Astrocyte of the cerebellum (primary cell): Measurements from ENCODE around the gene SPATA33.

ENCODE experiments used
- DNase-seq: peaks from one replicate; pipeline ENCODE4 v3.0.0-alpha.2; 2011; ENCODE audit warnings: low read depth
- H3K4me3 ChIP-seq: 2 replicates; pipeline ENCODE4 v1.5.1; 2011; ENCODE audit warnings: mild to moderate bottlenecking, low read depth, low read length, moderate library complexity
- CTCF ChIP-seq: IDR thresholded peaks from 2 replicates; pipeline ENCODE4 v1.5.1; 2012; ENCODE audit warnings: low read length, low read depth, moderate library complexity, mild to moderate bottlenecking; ENCODE audit errors: missing control alignments
- in situ Hi-C: cut with HindIII; loops from 2 replicates; pipeline ENCODE4 v1.10.0; 2017; ENCODE audit warnings: low sequenced_read_pairs

The SPATA33 gene

GRCh38 chr16:89641458-89642119 lies 16.0 kb upstream of the SPATA33 start:
- in situ Hi-C loops, result no loop called here
- TF ChIP-seq CTCF, result no peak
- H3K4me3 ChIP-seq, result no peak overlapping the region
- DNase-seq, result no peak

- no peak overlapping the region for H3K4me3 ChIP-seq
- TF ChIP-seq CTCF, result no peak
- no peak for DNase-seq
- in situ Hi-C loops, result no loop called here
Measured at GRCh38 chr16:89642574-89642973, 15.1 kb upstream of the SPATA33 start.

GRCh38 chr16:89643769-89644300 lies 13.8 kb upstream of the SPATA33 start:
- no peak for TF ChIP-seq CTCF
- DNase-seq, result no peak
- in situ Hi-C loops, result no loop called here
- no peak overlapping the region for H3K4me3 ChIP-seq

- no peak for DNase-seq
- in situ Hi-C loops, result no loop called here
Measured at GRCh38 chr16:89645122-89645521, 12.5 kb upstream of the SPATA33 start.

GRCh38 chr16:89646270-89646669 lies 11.4 kb upstream of the SPATA33 start:
- TF ChIP-seq CTCF, result no peak
- DNase-seq, result no peak
- in situ Hi-C loops, result no loop called here
- H3K4me3 ChIP-seq, result no peak overlapping the region

More at GRCh38 chr16:89645122-89645521, 12.5 kb upstream of the SPATA33 start:
- no peak for TF ChIP-seq CTCF
- no peak overlapping the region for H3K4me3 ChIP-seq

GRCh38 chr16:89646906-89647305 lies 10.7 kb upstream of the SPATA33 start:
- no peak for DNase-seq
- TF ChIP-seq CTCF, result no peak
- in situ Hi-C loops, result no loop called here
- no peak overlapping the region for H3K4me3 ChIP-seq
